HG03432 (cell line): ENCODE results near the gene HTR2C.

Experiments
- ATAC-seq: cut with Tn5 transposase; IDR thresholded peaks from one replicate; pipeline ENCODE4 v1.9.1; 2021; ENCODE audit warnings: mild to moderate bottlenecking, moderate library complexity; ENCODE audit not compliant: unreplicated experiment

Gene HTR2C

DNA sequence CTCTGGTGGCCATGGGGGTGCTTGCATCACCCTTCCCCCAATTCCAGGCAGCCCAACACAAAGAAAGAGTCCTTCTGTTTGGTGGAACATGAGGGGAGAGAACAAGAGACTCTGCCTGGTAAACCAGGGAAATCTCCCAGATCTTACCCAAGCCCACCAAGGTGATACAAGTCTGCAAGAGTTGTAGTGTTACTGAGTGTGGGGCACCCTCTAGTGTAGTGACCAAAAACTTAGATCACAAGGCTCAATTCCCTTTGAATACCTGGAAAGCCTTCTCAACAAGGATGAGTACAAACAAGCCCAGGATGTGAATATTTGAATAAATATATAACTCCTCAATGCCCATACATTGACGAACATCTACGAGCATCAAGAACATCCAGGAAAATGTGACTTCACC lies 368.8 kb downstream of the HTR2C start:
- no peak for ATAC-seq
